Inflammatory macrophage treated with lipopolysaccharide for 1 hour (primary cell): Measurements from ENCODE around the gene CCDC27.
A peak's percentile ranks its signal among the peaks of the same experiment; 100 is the strongest.

ENCODE experiments used
- DNase-seq, 2 donors: peaks; one replicate each; pipeline ENCODE4 v3.0.0-alpha.2; 2020 to 2022

CCDC27 gene

DNA sequence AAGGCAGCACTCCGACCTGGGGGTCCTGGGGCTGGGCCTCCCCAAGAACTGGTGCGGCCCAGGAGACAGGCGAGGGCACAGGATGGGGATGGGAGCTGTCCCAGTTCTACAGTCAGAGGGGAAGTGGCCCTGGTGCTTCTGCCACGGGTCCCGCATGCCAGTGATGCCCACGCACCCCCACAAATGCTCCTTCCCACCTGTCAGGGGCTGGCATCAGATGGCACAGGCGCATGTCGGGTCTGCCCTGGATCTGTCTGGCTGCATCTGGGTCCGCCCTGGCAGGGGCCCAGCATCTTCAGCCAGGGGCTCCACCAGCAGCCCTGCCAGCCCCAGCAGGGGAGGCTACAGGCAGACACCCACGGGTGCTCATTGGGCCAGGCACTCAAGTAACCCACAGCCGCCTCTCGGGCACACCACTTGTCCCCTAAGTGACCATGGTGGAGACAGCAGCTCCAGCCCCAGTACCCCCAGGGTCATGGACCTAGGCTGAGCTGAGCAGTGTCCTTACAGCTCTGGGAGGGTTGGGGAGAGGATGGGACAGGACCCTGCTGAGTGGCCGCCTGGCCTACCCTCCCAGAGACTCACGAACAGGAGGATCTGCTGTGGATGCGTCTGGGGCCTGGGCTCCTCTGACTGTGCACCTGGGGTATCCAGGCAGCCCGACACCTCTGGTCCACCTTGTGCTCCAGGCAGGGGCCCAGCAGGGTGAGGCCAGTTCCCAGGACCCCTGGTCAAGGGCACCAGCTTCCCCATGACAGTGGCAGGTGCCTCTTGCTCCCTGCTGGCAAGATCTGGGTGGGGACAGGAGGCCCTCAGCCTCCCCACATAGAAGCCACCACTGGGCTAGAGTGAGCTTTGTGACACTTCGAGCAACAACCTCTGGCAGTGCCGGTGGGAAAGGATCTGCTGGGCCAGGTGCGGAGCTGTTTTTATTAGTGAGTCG lies 25.7 kb downstream of the CCDC27 start:
- DNase-seq: no peak

DNA sequence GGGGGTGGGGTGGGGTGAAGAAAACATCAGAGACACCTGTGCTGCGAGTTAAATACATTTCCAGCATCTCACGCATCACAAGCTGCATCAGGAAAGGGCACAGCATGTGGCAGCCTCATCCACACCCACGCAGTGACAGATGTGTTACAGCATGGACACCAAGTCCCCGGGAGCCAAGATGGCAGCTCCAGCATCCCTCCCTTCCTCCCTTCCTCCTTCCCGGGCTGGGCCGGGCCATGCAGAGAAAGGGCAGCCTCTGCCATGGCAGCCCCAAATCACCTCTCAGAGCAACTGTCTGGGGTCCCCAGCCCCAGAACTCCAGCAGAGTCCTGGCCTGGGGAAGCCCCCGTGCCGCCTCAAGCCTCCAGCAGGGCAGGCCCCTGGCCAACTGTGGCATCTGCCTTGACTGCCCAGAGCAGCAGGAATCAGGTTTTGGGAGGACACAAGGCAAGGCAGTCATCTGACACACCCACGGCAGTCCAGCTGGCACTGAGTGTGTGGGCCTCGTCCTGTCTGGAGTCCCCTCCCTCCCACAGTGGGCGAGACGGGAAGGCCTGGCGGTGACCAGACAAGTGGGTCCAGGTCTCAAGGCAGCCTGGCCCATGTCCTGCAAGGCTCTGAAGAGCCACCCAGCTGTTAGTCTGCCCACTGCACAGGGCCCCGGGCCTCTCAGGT lies 26.5 kb downstream of the CCDC27 start:
- DNase-seq: peak in 1 of 2 donors; percentile 70

DNA sequence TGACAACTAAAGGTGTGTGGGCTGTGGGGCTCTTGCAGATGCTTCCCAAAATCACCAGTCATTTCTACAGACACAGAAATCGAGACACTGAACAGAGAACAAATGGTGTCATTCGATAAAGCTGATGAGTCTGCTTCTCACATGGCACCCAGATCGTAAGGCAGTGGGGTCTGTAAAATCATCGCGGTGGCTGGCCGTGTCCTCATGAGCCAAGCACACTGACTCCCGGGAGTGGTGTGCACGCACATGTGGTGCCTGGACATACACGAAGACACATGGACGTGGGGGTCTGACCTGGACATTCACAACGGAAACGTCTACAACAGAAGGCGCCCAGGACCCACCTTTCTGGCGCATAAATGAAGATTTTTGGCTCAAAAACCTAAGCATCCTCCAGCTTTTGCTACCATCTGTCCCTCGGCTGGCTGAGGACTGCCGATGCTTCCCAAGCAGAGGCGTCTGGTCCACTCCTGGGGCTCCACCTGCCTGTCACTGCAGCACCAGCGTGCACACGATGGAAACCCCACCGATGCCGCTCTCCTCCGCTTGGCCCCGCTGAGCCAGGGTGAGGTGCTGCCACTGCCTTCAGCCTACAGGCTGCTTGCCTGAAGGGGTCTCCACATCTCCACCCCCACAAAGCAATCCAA lies 27.1 kb downstream of the CCDC27 start:
- DNase-seq: no peak

DNA sequence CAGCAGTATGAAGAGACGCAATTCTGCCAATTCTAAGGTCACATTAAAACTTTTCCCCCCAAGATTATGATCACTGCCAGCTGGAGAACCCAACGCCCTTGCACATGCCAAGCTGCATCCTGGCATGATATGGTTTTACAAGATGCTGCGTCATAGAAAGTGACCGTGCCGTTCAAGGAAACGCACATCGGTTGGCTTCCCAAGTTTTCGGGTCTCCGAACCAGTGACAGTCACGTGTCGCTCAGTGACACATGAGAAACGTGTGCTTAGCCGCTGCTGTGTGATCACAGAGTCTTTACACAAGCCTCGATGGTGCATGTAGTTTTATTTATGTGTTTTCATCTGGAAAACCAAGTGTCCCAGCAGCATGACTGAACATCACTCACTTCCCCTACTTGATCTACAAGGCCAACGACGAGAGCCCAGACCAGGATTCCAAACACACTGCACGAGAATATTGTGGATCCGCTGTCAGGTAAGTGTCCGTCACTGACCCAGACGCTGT lies 27.7 kb downstream of the CCDC27 start:
- no peak for DNase-seq

DNA sequence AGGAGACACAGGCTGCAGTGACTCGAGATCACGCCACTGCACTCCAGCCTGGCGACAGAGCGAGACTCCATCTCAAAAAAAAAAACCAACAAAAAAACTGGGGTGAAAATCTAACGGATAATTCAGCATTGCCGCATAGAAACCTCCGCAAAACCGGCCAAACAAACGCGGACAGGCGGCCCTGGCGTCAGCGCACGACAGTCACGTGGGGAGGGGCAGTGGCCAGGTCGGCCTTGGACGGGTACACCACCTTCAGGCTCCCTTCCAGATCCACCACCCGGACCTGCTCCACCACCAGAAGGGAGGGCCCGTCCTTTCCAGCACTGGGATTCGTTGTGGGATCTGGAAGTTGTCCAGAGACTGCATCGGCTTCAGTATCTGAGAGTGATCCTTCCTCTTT lies 28.7 kb downstream of the CCDC27 start:
- no peak for DNase-seq

DNA sequence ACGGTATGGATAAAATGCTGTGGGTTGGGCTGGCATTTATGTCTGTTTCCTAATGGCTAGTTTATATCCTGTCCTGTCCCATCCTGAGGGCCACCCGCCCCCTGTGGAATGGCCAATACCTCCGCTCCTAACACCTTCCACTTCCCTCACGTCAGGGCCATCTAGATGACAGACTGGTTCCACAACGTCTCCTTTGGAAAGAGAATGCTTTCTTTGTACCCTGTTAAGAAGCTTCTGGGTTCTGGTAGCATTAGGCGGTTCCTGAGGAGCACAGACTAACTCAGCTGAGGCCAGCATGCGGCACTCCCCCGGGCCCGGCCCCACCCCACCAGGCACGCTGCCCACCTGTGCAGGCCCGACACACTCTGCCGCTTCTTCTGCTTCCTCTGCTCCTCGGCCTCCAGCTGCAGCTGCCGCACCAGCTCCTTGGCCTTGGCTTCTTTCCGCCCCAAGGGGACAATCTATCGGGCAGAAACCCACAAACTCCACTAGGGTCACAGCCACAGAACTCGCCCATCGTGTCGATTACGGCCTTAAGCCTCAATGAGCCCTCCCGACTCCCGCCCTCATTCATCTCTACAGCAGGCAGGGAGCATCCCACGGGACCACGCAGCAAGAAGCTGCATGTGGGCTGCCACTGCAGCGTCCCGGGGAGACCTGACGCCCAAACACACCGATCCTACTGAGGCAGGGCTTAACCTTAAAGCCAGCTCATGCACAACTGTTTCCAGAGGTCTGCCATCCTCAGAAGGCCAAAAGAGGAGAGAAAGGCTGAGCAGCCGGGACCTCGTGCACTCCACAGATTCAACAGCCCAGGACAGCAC lies 31.6 kb downstream of the CCDC27 start:
- DNase-seq: no peak

DNA sequence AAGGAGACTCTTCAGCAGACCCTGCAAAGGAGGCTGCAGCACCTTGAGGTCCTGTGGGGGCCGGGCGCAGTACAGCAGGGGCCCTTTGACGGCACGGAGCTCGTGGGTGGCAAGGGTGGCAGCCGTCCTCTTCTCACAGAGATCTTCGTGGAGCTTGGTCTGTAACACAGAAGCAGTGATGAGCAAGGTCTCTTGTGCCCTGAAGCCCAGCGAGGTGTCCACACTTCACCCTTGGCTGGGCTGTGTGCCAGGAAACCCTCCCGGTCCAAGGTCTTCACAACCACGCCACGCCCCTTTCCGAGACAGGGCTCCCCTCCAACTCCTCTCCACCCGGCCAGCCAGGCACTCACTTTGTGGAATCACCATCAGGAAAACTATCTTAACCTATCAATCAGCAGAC lies 32.8 kb downstream of the CCDC27 start:
- DNase-seq: no peak

DNA sequence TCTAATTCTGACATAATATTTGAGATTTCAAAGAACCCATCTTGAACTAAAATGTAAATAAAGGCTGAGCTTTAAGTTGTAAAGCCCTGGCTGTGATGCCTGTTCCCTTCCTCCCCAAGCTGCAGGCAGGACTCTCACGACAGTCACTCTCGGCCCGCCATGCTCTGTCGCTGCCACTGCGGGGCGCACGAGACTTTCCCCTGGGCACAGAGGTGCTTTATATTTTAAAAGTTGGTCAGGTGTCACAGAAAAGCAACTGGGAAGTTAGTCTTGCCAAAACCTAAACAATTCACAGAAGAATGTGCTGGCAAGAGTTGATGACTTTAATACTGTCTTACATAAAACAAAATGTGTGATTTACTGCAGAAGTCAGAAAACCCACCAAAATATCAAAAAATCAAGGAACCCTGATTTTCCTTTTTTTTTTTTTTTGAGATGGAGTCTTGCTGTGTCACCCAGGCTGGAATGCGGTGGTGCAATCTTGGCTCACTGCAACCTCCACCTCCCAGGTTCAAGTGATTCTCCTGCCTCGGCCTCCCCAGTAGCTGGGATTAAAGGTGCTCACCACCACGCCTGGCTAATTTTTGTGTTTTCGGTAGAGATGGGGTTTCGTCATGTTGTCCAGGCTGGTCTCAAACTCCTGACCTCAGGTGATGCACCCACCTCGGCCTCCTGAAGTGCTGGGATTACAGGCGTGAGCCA lies 33.4 kb downstream of the CCDC27 start:
- no peak for DNase-seq

DNA sequence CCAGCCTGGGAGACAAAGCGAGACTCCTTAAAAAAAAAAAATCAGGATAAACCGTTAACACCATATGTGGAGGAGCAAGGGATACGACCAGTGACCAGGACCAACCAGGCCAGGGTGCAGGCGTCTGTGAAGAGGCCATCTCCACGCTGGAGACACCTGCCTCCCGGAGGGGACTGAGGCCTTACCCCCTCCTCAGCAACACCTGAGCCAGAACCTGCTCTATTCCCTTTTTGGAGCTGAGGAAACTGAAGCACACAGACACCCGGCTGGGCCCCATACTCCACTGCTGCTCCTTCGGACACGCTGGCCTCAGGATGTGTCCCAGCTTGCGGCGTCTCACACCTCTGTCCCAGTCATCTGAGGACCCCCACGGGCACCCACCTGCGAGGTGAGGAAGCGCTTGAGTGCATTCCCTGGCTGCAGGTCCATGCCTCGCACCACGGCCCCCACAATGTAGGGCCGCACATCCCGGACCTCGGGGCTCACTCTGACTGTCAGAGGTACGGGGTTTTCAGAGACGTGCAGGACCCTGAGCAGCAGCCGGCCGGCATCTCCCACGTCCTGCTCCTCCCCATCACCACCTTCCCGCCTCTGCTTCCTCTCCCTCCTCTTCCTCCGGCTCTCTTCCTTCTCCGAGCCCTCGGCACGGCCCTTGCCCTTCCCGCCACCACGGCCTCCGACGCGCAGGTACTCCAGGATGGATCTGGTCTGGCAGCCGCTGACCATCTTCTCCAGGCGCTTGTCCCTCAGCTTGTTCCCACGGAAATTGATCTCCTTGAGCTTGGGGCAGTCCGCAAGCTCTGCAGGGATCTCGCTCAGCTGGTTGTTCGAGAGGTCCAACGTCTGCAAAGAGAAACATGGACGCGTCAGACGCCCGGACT lies 34.5 kb downstream of the CCDC27 start:
- no peak for DNase-seq

DNA sequence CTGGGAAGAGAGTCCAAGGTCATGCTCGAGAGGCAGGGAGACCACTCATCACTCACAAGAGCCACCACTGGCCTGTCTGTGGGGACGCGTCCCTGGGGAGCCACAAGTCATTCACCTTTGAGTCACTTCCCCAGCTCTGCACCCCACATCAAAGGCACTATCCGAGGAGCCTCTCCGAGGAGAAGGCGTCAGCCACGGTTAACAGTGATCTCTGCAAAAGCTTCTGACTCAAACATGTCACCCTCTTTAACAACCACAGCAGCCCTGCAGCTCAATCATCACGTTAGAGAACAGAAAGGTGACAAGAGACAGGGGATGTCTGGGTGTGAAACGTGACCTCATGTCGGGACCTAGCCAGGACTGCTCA lies 35.1 kb downstream of the CCDC27 start:
- no peak for DNase-seq

DNA sequence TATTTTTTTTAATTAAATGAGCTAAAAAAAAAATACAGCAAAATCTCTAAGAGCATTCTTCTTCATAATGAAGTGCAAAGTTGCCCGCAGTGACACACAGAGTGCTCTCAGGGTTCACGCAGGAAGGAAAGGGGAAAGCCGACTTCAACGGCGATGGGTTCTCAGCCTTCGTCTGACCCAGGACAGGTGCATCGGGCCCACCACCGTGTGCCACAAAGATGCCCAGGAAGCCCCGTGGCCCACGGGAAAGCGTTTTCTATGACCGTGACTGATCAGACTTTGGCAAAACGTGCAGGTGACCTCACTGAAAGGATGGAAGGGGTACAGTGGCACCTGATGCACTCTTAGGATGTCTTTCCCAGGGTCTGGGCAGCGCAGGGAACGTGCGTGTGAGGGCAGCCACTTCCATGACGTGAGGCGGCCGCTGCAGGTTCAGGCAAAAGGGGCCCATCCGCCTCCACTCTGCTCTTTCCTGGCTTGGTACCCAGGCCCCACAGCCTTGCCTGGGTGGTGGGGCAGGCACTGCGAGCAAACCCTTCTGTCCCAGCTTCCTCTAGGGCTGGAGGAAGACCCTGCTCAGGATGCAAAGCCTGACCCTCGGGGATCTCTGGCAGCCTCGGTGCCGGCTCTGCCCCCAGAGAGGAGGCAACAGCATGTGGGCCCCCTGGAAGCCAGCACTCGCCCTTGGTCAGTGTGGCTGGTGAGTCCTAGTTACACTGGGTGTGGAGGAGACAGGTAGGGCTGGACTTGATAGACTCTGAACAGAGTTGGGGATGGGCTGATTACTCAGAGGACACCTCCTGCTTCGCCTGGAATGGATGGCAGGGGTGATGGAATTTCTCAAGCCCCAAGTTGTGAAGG lies 35.7 kb downstream of the CCDC27 start:
- no peak for DNase-seq

DNA sequence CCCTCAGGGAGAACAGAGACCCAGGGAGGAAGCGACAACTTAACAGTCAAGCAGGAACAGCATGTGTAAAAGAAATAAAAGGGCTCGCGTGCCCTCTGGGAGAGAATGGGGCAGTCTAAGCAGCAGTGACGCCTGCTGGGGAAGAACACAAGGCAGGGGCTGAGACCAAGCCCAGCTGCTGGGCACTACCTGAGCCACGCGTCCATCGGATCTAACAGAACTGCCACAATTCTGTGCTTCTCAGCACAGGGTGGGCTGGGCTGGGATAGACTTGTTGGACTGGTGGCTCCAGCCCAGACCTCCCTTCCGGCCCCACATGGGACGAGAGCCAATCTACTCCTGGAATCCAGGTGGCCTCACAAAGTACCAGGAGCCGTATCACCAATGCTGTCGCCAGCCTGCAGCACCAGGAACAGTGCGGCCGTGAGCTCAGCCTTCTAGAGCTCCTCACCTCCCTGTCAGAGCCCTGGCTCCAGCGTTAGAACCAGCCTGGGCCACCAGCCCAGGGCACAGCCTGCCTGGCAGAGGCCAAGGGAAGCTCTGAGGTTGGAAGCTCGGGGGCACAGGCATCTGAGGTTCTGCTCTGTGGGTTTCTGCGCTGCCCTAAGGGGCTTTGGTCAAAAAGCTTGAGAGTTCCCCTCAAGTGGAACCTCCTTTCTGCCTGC lies 36.6 kb downstream of the CCDC27 start:
- DNase-seq: no peak

DNA sequence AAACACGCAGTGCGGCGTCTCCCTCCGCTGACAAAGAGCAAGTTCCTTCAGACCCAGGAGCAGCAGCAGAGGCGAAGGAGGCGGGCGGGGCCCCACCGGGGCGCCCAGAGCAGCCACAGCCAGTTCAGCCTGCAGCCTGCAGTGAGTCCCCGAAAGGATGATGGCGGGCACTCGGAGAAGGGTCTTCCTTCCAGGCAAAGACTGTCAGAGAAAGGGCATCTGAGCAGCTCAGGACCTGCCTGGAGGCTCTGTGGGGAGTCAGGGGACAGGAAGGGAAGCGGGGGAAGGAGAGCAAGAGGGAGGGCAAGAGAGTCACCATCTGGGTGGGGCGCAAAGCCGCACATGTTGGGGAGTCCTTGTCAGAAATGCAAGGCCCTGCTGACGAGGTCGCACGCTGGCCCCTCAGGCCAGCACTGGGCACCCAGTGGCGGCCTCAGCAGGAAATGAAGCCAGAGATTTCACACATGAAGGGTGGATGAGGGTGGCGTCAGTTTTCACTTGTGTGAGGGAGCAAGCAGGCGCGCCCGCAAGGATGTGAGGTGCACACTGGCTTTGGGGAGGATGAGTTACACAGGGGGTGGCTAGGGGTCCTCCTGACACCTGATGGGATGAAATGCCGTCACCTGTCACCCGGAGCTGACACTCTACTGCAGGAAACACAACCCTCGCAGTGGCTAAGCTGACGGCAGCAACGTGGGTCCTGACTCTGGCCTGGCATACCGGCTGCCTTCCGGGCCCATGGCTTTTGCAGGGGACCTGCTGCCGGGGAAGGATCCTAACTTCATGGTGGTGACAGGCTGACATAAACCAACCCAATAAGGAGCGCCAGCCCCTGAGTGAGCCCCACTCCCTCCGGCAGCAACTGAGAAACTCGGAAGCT lies 37.4 kb downstream of the CCDC27 start:
- DNase-seq: no peak

DNA sequence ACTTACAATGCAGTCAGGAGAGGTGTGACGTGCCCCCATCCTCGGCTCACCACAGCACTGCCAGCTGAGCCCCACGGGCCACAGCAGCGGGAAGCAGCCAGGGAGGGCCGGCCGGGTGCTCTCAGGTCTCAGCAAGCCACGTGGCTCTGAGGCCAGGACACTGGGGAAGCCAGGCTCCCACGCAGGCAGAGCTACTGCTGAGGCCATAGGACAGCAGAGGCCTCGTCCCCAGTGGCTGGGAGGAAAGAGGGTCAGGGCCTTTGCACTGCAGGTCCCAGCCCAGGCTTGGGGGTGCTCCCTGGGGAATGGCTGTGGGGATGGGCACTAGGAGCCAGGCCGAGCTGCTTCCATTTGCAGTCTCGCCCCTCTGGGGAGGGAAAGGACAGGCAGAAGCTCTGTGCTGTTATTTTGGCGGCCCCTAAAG lies 38.3 kb downstream of the CCDC27 start:
- no peak for DNase-seq

DNA sequence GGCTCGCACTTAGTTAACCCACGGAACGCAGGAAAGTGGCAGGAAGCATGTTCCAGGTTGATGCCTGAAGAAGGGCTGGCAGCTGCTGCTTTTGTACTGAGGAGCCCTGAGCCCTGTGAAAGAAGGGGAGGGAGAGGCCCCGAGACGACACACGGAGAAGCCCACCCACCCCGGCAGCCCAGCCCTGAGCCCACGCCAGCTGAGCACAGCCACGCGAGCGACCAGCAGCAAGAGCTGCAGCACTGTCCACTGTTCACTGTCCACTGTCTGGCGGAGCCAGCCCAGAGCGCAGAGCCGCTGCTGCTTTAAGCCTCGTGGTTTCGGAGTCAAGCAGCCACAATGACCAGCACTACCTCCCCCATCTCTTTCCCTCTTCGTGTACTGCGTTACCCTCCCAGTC lies 38.7 kb downstream of the CCDC27 start:
- no peak for DNase-seq

DNA sequence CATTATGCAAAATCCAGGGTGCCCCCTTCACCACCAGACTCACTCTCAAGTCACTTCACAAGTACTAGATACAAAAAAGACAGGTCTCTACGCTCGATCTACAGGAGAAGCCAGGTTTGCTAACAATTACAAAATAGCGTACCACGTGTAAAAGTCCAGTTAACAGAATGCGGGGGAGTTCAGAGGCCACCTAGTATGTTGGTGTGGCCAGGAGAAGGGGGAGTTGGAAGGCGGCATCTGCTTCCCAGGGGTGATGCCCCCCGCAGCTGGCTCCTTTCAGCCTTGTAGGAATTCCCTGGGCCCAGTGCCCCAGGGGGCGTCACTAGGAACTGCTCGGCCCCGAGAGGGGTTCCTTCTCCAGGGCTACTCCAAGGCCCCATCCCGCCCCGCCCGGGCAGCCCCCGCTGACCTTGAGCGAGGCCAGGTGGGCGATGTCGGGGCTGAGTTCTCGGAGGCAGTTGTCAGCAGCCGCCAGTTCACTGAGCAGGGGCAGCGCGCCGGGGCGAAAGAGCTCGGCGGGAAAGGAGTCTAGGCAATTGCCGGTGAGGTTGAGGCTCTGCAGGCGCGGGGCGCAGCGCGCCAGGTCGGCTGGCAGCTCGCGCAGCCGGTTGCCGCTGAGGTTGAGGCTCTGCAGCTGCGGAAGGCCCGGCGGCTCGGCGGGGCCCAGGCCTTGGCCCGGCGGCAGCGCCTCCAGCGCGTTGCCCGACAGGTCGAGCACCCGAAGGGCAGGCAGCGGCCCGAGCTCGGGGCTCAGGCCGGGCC lies 43.4 kb downstream of the CCDC27 start:
- no peak for DNase-seq
